Caco-2 (cell line): ENCODE results near the gene ABAT. TPM values are rescaled to one million over a fixed set of nuclear protein-coding genes. Genes with fewer than 3 reads are reported as not detected.

ENCODE experiments used
- BruUV-seq: library from RNA; stranded (reverse); fragments of 400-500 nt; replicated peaks from 2 replicates; lab custom pipeline; 2021; lab: Mats Ljungman, UMichigan
- CTCF ChIA-PET: fragments of 300-600 bp; sonication (Branson Sonifier 250); formaldehyde crosslinking; loops from one replicate; lab custom pipeline; 2022; ENCODE audit warnings: antibody characterized with exemption; lab: Charles Lee
- POLR2A ChIA-PET: fragments of 300-600 bp; sonication (Branson Sonifier 250); formaldehyde crosslinking; loops from one replicate; lab custom pipeline; 2022; ENCODE audit warnings: antibody characterized with exemption; lab: Charles Lee
- DNase-seq, 2 experiments: peaks; one replicate each; pipeline versions ENCODE4 v3.0.0 to v3.0.0-alpha.2; 2020 to 2022
- H3K27me3 ChIP-seq: replicated peaks from 2 replicates; pipeline ENCODE4 v1.6.0; 2011; ENCODE audit warnings: low read length; ENCODE audit not compliant: control insufficient read depth, insufficient read depth
- H3K36me3 ChIP-seq: 2 replicates; pipeline ENCODE4 v1.5.1; 2011; ENCODE audit warnings: low read length; ENCODE audit not compliant: control insufficient read depth, insufficient read depth
- H3K4me1 ChIP-seq: fragments of 250-450 bp; sonication (Bioruptor Pico); 2 replicates; pipeline ENCODE4 v1.5.1; 2020; ENCODE audit warnings: mild to moderate bottlenecking
- H3K4me3 ChIP-seq: 2 replicates; pipeline ENCODE4 v1.5.1; 2011; ENCODE audit warnings: low read depth, mild to moderate bottlenecking, control low read depth, low read length
- H3K9me3 ChIP-seq: fragments of 250-450 bp; sonication (Bioruptor Pico); 2 replicates; pipeline ENCODE4 v1.5.1; 2020; ENCODE audit warnings: mild to moderate bottlenecking, moderate library complexity
- H3K27ac Mint-ChIP-seq: one replicate; pipeline ENCODE4 v1.8.0; 2022; ENCODE audit warnings: mixed read lengths; ENCODE audit not compliant: unreplicated experiment
- H3K27me3 Mint-ChIP-seq: one replicate; pipeline ENCODE4 v1.8.0; 2022; ENCODE audit warnings: mixed read lengths; ENCODE audit not compliant: insufficient read depth, unreplicated experiment
- H3K36me3 Mint-ChIP-seq: one replicate; pipeline ENCODE4 v1.8.0; 2022; ENCODE audit warnings: mild to moderate bottlenecking, mixed read lengths; ENCODE audit not compliant: insufficient read depth, unreplicated experiment
- H3K4me1 Mint-ChIP-seq: one replicate; pipeline ENCODE4 v1.8.0; 2022; ENCODE audit warnings: low read depth, mixed read lengths; ENCODE audit not compliant: unreplicated experiment
- H3K4me3 Mint-ChIP-seq: one replicate; pipeline ENCODE4 v1.8.0; 2022; ENCODE audit warnings: mild to moderate bottlenecking, moderate library complexity, mixed read lengths; ENCODE audit not compliant: unreplicated experiment
- H3K9me3 Mint-ChIP-seq: one replicate; pipeline ENCODE4 v1.8.0; 2022; ENCODE audit warnings: mixed read lengths; ENCODE audit not compliant: unreplicated experiment
- intact Hi-C: fragments of 100-400 bp; cut with micrococcal nuclease; formaldehyde crosslinking; loops from one replicate; pipeline ENCODE4 v1.10.0; 2022; ENCODE audit not compliant: unreplicated experiment
- total RNA-seq: library from RNA; stranded (reverse); gene quantifications from 2 replicates; pipeline ENCODE4 v1.2.3, GENCODE V29; 2022
- TF ChIP-seq, protein P1 (sequence below), 2 experiments: fragments of 200-600 bp in 1 of 2; IDR thresholded peaks; 1 replicate in 1 of 2; 2 replicates in 1 of 2; pipeline versions ENCODE4 v1.5.1 to v1.8.0; 2011 to 2022; ENCODE audit warnings: antibody characterized with exemption in 1 of 2, control low read depth in 1 of 2, inconsistent platforms in 1 of 2, low read depth in 1 of 2, low read length in 1 of 2, mild to moderate bottlenecking in 1 of 2, moderate library complexity in 1 of 2; ENCODE audit not compliant: insufficient read depth in 1 of 2, severe bottlenecking in 1 of 2, unreplicated experiment in 1 of 2

ABAT gene
- total RNA-seq, 1 experiment from 2014 or later: 34.9 TPM

DNA sequence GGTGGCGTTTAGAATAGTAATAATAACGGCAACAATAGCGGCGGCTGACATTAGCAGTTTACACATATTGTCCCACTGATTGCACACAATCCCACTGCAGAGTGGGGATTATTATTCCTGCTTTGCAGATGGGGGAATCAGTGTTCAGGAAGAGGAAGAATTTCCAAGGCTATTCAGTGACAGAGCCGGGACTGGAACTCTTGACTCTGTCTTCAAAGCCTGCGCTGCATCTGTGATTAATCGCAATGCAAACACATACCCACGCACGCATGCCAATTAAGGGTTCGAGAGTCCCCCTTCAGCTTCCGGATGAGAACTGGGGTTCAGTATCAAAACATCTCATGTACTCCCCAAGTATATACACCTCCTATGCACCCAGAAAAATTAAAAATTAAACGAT, 93.9 kb downstream of the ABAT start:
- H3K4me1 ChIP-seq: no peaks in the 10 kb centered on the region
- H3K4me3 ChIP-seq: no peak overlapping the region
- no peaks in the 10 kb centered on the region for H3K36me3 Mint-ChIP-seq
- H3K27ac Mint-ChIP-seq: no peak overlapping the region
- H3K27me3 ChIP-seq: no peaks in the 10 kb centered on the region
- H3K36me3 ChIP-seq: no peaks in the 10 kb centered on the region
- no peaks in the 10 kb centered on the region for H3K4me1 Mint-ChIP-seq
- ChIA-PET CTCF (no interaction called here), POLR2A (no interaction called here)
- H3K9me3 Mint-ChIP-seq: no peaks in the 10 kb centered on the region
- H3K9me3 ChIP-seq: no peaks in the 10 kb centered on the region
- TF ChIP-seq, protein P1, sequence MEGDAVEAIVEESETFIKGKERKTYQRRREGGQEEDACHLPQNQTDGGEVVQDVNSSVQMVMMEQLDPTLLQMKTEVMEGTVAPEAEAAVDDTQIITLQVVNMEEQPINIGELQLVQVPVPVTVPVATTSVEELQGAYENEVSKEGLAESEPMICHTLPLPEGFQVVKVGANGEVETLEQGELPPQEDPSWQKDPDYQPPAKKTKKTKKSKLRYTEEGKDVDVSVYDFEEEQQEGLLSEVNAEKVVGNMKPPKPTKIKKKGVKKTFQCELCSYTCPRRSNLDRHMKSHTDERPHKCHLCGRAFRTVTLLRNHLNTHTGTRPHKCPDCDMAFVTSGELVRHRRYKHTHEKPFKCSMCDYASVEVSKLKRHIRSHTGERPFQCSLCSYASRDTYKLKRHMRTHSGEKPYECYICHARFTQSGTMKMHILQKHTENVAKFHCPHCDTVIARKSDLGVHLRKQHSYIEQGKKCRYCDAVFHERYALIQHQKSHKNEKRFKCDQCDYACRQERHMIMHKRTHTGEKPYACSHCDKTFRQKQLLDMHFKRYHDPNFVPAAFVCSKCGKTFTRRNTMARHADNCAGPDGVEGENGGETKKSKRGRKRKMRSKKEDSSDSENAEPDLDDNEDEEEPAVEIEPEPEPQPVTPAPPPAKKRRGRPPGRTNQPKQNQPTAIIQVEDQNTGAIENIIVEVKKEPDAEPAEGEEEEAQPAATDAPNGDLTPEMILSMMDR (IDR thresholded peaks at IDR 0.05; ENCODE audit: insufficient read depth in 1 of 2, low read depth in 1 of 2, low read length in 1 of 2, severe bottlenecking in 1 of 2, unreplicated experiment in 1 of 2): no peak
- no peak overlapping the region for H3K4me3 Mint-ChIP-seq
- no peaks in the 10 kb centered on the region for H3K27me3 Mint-ChIP-seq
- no peak for DNase-seq
- intact Hi-C loops: no loop called here
- BruUV-seq: no TSS peak

DNA sequence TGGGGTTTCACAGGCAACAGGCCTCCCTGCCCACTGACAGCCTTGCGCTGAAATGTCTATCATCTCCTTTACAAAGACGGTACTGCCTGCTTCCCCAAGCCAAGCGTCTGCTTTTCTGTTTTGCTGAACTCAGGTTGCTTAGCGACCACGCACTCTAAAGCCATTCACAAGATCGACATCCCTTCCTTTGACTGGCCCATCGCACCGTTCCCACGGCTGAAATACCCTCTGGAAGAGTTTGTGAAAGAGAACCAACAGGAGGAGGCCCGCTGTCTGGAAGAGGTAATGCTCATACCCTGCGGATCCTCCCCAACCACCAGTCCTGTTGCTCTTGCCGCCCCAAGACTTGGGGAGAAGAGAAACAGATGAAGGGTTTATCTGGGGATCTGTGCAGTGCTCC, 94.3 kb downstream of the ABAT start:
- TF ChIP-seq, protein P1 (IDR thresholded peaks at IDR 0.05; ENCODE audit: insufficient read depth in 1 of 2, low read depth in 1 of 2, low read length in 1 of 2, severe bottlenecking in 1 of 2, unreplicated experiment in 1 of 2): no peak
- Mint-ChIP-seq H3K27me3 (no peaks in the 10 kb centered on the region), H3K4me3 (no peak overlapping the region), H3K27ac (no peak overlapping the region), H3K4me1 (no peaks in the 10 kb centered on the region), H3K9me3 (no peaks in the 10 kb centered on the region), H3K36me3 (no peaks in the 10 kb centered on the region)
- no peak for DNase-seq
- BruUV-seq: no TSS peak
- POLR2A ChIA-PET: no interaction called here
- no peak overlapping the region for H3K4me3 ChIP-seq
- H3K9me3 ChIP-seq: no peaks in the 10 kb centered on the region
- H3K27me3 ChIP-seq: no peaks in the 10 kb centered on the region
- no peaks in the 10 kb centered on the region for H3K36me3 ChIP-seq
- intact Hi-C loops: no loop called here
- no peaks in the 10 kb centered on the region for H3K4me1 ChIP-seq
- CTCF ChIA-PET: no interaction called here

DNA sequence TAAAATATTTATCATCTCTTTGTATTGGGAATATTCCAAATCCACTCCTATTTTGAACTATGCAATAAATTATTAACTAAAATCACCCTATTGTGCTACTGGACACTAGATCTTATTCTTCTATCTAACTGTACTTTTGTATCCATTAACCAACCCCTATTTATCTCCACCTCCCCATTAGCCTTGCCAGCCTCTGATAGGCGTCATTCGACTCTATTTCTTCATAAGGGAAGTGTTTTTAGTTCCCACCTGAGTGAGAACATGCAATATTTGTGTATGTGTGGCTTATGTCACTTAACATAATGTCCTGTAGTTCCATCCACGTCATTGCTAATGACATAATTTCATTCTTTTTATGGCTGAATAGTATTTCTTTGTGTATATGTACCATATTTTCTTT, 99.1 kb downstream of the ABAT start:
- Mint-ChIP-seq H3K27me3 (no peaks in the 10 kb centered on the region), H3K9me3 (no peaks in the 10 kb centered on the region), H3K27ac (no peak overlapping the region), H3K4me3 (no peak overlapping the region), H3K36me3 (peaks cover 11% of the 10 kb centered on the region), H3K4me1 (no peaks in the 10 kb centered on the region)
- no peak overlapping the region for H3K4me3 ChIP-seq
- no peaks in the 10 kb centered on the region for H3K36me3 ChIP-seq
- TF ChIP-seq, protein P1 (IDR thresholded peaks at IDR 0.05; ENCODE audit: insufficient read depth in 1 of 2, low read depth in 1 of 2, low read length in 1 of 2, severe bottlenecking in 1 of 2, unreplicated experiment in 1 of 2): no peak
- no peaks in the 10 kb centered on the region for H3K9me3 ChIP-seq
- DNase-seq: no peak
- H3K4me1 ChIP-seq: no peaks in the 10 kb centered on the region
- H3K27me3 ChIP-seq: no peaks in the 10 kb centered on the region
- ChIA-PET CTCF (no interaction called here), POLR2A (no interaction called here)
- intact Hi-C loops: no loop called here
- BruUV-seq: no TSS peak
